Measurements from ENCODE around the gene ADAMTS12.

ADAMTS12 gene

DNA sequence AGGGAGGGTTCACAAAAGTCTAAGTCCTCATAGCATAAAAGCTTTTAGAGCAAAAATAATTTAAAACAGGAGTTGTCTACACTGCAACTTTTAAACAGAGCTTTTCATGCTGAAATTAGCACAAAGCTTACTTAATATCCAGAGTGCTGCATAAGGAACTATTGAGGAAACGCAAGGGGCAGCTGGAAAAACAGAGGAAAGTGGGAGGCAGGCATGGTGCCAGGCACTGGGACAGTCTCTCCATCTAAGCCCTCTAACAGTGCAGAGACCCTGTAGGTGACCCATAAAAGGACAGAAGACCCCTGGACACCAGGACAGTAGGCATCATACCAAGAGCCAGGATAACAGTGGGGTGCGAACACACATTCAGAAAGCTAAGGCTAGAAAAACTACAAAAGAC lies 49.3 kb downstream of the ADAMTS12 start:
- DNase-seq = no peak

DNA sequence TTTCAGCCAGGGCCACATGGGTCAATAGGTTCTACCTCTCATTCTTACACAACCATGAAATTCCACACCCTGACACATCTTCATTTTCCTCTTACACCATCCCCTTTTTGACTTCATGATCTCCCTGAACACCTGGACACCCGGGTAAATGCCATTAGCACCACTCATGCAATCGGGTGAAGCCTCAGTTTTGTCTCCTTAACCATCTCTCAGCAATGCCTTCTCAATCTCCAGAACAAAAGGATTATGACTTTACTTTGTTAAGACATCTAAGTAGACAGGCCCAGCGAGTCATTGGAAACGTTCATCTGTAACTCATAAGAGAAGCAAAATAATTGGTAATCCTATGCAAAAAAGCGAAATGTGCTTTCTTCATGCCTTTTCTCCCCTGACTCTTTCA lies 49.9 kb downstream of the ADAMTS12 start:
- DNase-seq = no peak

DNA sequence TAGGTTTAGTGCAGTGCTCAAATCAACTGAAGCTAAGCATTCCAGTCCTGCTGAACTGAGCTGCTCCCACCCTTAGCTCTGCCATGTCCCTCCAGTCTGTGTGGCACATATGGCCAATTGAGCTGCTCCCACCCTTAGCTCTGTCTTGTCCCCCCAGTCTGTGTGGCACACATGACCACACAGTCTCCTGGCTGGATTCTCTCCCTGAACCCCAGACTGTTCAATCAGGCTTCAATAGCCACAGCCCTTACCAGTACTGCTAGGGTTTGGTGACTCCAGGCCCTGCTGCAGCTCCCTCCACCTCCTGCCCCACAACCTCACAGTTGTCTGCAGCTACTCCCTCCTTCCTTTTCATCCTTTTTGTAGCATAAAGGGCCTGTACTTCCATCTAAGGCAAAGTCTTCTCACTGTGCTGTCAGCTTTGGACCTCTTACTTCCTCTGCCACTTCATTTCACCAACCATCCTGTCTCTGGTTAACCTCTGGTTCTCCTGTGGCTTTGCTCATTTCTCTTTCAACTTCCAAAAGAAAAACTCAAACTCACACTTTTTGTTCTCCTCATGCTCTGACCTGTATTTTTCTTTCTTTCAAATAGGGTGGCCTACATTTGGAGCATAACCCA lies 50.8 kb downstream of the ADAMTS12 start:
- DNase-seq = no peak

DNA sequence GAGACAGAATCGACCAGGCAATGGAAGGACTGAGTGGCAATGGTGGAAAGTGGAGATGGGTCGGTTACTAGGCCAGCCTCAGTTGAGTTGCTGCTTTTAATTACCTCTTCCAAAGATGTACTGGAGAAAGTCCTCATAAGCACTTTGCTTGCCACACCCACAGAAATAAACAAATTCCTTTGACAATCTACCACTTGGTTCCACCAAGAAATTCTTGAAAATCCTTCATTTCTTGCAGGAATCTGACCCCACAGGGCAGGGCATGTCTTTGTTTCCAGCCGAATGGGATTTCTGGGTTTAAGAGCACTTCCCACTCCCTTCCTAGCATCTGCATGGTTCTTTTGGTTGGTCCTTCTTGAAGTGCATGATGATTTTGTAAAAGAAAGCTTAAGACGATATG lies 54.5 kb downstream of the ADAMTS12 start:
- no peak for DNase-seq

DNA sequence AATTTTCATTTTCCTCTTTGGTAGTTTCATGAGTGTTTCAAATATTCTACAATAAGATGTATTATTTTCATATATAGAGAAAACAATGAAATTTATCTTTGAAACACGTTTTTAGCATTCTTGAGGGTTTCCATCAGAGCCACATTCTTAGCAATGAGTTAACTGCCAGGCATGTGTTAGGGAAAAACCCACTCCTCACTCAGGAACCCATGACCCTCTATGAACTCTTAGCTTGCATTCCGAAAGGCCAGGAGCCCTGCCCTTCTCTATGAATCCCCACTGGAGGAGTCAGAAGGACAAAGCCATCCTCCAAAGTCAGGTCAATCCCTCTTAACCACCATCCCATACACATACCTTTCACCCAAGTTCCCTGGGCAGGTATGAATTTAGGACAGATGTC lies 57.5 kb downstream of the ADAMTS12 start:
- no peak for DNase-seq

DNA sequence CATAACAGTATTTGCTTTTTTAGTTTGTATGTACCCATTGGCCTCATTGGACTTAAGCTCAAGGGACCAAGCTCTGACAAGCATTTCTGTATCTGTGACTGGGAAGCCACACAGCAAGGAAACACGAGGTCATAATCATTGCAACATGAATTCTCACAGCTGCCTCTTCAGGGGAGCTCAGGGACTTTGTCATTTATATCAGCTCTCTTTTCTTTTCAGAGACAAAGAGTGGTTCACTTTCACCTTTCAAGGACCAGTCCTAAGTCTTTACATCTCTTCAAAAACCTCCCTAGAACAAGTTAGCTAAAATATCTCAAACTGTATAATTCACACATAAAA lies 58.6 kb downstream of the ADAMTS12 start:
- no peak for DNase-seq

DNA sequence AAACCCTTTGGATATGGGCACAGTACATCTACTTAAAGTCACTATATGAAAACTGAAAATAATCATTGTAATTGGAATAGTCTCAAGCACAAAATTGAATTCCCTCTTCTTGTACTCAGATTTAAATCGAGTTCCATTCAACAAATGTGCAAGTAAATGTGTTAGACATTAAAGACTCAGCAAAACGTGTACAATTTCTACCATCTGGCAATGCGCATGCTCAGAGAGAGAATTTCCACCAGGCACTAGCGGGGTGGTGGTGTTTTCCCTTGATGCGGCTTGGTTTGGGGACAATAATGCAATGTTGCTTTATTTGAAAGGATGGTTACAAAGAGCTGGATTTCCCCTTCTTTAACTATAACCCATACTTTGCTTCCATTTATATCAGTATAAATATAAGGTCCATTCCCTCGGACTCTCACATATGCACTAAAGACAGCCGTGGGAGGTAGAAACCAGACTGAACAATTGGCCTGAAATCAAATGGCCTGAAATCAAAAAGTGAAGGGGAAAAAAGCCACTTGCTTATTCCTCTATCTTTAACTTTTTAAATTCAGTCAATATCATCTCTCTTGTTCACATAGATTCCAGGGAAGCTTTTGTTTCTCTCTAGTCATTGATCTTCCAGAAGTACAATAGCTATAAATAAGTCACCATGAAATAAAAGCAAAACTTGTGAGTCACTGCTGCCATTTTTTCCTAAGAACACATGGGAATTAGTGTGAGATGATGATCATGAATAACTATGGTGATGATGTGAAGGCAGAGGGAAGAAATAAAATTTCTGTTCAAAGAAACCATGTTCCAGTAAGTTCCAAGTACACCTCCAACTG lies 59.2 kb downstream of the ADAMTS12 start:
- no peak for DNase-seq

DNA sequence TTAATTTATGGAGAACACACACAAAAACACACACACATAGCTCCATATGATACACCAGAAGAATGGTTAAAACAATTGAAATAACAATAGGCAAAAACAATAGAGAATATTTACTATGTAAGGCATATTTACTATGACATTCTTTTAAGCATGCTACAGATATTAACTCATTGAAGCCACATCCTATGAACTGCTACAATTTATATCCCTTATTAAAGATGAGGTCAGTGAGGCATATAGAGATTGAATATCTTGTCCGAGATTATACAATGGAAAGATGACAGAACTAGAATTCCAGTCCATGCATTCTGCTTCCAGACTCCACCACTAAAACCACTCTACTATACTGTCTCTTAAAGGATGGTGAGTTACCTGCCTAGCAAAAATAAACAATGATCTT lies 60.7 kb downstream of the ADAMTS12 start:
- no peak for DNase-seq

DNA sequence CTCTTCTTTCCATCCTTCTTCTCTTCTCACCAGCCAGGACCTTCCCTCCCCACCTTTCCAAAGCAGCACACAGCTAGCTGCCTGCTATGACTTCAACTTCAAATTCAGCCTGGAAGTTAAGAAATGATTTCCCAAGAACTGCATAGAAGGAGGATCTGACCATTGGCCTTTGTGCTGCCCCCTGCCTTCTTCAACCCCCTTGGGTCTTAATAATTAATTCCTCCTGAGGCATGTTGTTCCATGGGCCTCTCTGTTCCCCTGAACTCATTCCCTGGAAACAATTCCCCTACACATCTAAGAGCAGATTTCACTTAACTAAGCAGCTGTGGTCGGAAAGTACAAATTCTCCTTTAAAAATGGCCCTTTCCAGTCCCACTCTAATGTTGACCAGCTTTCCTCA lies 62.4 kb downstream of the ADAMTS12 start:
- no peak for DNase-seq

DNA sequence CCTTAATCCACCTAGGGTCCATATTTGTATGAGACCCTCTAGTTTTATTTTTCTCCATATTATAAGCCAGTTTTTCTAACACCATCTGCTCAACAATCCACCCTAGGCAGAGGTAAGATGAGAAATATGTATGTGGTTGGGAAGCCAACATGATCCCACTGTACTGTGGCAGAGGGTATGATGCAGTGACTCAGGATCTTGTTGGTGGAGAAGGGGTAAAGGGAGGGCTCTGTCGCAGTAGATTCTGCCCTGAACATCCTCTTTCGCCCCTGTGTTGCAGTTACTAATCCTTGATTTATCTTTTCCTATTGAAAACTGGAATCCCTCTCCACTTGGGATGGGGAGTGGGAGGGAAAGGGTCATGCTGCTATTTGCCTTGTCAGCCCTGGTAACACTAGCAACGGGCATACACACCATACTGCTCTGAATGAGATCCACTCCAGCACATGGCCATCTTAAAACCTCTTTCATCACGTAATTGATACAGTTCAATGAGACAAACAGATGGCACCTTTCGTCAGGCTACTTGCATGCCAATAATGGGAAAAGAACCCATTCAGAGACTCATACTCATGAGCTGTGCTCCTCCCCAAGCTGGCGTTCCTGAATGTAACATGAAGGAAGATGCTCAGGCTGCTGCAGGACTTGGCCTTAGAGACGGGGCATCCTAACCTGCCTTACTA lies 63.0 kb downstream of the ADAMTS12 start:
- DNase-seq = no peak

DNA sequence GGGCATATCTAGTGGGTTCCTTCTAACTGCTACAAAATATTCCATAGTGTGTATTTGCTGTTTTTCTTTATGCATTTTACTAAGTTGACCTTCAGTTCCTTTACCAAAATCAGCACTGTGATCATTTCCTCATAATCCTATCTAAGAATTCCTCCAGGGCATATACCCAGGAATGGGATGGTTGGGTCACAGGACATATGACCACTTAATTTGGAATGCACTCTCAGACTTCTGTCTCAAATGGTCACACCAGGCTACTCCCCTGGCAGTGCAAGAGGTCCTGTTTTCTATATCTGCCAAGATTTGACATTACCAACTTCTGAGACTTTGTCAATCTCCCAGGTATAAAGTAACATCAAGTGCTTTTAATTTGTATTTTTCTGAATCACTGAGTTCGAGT lies 63.9 kb downstream of the ADAMTS12 start:
- no peak for DNase-seq

DNA sequence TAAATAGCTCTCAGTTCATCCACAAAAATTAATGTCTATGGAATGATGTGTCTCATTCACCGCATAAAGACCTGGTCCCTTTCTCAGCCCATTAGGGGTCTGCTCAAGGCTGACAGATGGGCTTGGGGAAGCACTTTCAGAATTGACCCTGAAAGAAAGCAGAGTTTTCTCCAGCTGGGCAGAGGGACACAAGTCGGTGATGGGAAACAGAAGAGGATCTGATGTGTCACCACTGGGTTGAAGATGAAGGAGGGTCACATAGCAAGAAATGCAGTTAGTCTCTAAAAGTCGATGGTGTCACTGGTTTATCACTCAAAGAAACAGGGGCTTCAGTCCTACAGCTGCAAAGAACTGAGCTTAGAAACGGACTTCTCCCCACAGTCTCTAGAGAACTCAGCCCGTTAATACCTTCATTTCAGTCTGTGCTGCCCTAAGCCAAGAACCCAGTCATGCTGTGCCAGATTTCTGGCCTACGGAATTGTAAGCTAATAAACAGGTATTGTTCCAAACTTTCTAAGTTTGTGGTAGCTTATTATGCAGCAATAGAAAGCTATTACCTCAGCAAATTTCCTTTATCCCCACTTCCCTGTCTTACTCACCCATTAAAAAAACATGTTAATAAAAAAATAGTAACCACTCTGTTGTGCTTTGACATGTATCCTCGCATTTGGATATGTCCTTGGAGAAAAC lies 64.6 kb downstream of the ADAMTS12 start:
- no peak for DNase-seq

DNA sequence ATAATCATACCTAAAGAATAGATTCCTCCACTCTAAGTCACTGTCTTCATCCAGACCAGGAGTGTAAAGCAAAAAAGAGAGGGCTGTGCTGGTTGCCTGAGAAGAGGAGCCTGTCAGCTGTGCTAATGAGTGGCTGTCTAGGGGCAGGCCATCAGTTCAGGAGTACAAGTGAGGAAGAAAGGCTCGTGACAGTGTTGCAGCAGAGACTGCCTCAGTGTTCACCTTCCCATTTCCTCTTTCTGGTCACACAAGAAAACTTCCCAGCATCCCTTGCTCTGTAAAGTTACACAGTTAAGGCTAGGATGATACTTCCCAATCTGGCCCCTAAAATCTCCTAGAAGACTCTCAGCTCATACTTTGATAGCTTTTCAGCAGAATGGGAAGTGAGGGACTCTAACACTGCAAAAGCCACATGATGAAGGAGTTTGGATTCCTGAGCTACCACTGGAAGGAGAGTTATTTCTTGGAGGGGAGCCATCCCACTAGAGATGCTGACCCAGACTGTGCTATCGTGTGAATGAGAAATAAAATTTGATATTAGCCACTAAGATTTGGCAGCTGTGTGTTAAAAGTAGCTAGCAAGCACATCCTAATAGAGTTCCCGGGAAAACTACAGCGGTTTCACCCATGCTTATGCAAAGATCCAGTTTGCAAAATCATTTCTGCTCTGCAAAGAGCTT lies 67.1 kb downstream of the ADAMTS12 start:
- DNase-seq = no peak

DNA sequence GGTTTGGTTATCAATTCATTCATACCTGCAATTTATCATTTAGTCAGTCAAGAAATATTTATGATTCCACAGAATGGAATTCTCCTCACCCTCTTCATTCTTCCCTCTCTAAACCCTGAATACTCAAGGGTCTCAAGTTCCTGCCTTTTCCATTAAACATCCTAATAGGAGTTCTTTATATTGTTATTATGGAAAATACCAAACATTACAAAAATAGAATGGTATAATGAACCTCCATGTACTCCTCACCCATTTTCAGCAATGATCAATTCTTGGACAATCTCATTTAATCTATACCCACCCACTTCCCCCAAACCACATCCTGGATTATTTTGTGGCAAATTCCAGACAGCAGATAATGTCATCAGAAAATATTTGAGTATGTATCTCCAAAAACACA lies 74.5 kb downstream of the ADAMTS12 start:
- DNase-seq = no peak

DNA sequence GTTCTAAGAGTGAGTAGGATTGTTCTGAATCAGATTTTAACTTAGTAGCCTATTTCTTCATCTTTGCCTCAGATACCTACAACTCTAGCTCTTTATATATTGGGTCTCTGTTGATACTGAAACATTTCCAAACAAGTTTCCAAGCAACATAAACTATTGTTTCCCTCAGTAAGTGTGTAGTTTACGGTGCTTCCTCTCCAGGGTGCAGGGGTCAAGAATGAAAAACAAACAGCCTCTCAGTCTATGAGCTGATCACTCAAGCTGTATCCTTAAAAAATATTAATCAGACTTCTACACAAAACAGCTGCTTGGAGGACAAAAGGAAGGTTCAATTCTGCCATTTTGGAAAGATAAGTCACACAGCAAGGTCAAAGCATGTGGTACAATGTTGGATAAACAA lies 75.0 kb downstream of the ADAMTS12 start:
- DNase-seq = no peak

DNA sequence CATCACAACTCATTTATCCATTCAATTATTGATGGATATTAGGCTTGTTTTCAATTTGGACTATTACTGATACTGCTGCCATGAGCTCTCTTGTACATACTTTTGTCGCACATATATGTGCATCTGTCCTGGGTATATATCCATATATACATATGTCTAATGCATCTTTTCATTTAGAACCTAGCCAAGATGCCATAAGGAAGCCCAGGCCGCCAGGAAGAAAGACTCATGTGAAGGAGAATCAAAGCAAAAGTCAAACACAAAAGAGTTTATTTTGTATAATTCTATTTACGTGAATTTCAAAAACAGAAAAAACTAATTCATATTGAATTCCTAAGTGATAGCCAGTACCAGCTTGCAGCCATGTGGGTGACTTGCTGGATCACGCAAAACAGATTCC lies 79.0 kb downstream of the ADAMTS12 start:
- no peak for DNase-seq

DNA sequence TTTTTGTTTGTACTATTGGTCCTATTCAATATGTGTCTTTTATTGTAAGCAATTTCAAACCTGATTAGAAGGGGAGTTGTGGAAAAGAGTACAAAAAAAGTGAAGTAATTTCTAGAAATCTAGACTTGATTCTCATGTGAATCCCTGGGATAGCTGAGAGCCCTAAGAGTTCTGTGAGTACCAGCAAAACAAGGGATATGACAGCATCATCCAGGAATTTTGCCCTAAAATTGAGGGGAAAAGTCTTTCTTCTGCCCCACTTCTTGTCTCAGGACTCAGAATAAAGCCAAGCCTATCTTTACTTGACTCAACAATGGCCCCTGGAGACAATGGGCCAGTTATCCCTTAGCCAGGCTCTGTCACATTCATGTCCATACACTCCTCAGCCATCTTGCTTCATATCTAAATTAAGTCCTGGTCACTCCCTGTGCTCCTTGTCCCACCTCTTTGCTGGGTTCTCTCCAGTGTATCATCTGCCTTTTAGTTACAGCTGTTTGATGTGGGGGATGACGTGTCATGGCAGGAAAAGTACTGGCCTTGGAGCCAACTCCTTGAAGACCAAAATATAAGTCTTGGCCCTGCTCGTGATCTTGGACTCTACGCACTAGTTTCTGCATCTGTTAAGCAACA lies 81.2 kb downstream of the ADAMTS12 start:
- no peak for DNase-seq

DNA sequence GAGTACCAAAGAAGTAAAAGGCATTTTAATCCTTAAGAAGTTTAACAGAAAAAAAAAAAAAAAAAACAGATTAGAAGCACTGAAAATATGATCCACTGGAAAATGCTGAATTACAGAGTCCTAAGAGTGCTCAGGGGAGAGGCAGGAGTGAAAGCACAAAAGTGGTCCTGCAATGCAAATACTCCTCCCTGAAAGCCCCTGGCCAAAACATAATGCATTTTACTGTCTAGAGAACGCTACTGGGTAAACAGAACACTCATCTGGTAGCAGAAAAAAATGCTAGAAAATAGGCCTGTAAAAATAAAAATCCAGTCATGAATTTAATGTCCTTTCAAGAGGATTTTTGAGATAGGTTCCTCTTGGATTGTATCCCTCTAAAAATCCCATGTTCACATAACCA lies 81.9 kb downstream of the ADAMTS12 start:
- no peak for DNase-seq

DNA sequence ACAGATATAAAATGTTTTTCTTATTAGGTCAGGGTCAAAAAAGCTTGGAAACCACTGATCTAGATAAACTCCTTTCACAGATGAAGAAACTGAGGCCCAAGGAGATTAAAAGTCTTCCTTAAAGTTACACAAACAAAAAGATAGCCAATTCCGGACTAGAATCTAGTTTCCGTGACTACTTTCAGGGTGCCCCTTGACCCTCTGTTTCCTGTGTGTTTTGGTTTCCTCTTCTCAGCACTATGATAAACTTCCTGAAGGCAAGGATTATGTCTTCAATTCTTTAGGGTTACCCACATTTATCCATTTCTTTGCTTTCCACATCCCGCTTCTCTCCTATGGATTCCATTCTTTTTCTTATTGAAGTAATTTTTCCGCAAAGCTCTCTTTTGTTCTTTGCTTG lies 83.1 kb downstream of the ADAMTS12 start:
- no peak for DNase-seq

DNA sequence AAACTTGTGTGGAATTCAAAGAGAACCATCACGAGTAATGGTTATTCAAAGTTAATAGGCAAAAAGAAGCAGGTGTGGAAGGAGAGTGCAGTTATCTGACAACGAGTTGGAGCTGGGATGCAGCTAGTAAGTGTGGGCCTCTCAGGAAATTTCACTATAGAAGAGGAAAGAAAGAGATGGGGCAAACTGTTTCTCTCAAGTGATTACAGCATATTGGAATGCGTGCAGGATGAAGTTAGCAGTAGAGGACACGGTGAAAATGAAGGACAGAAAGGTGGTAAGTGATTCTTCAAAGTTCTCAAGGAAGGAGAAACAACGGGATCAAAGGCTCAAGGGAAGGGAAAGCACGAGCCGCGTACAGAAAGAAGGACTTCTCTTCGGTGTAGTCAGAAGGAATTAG lies 84.0 kb downstream of the ADAMTS12 start:
- no peak for DNase-seq

DNA sequence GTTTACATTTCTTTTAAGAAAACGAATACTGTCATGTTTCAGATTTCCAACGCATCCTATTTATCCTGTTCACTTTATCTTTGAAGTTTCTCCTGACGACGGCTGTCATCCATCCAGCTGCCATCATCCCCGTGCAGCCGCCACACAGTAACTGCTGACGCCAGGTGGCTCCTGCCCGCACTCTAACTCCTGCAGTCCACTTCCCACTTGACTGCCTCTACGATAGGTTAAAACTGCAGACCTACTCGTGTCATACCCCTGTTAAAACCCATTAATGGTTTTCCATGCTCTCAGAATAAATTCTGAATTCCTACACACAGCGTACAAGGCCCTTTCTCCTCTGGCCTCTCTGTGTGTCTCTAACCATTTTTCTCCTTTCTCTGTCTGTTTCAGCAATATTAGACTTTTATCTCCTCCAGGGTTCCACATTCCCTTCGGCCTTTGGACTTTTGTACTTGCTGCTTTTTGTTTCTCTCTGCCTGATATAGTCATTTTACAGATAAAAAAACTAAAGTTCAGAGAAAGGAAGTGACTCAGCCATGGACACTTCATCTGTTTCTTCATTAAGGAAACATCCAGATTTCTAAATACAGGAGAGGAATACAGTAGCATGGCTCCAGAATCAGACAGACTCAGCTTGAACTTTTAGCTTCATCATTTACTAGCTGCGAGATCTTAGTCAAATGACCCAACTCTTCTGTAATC lies 84.9 kb downstream of the ADAMTS12 start:
- DNase-seq = no peak

DNA sequence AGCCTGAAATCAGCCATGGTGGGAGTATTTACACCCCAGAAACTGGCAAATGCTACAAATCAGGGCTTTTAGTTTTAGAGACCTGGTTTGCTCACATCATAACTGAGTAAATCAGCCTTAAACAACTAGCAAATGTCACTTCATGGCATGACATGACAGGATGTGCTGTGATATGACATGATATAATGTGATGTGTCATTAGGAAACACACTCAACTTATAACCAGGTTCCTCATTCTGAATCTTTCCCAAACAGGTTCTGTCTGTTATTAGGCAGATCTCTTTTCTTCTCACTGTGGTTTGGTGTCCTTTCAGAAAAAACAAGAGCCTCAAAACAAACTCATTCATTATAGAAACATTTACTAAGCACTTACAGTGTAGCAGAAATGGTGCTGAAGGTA lies 90.5 kb downstream of the ADAMTS12 start:
- DNase-seq = no peak
